ENCODE measurements around the gene GATA3.

The GATA3 gene

GRCh38 chr10:8102708-8103401 lies 48.4 kb downstream of the GATA3 start:
- DNase-seq, result no peak

GRCh38 chr10:8103543-8103942 lies 49.1 kb downstream of the GATA3 start:
- DNase-seq, result no peak

- DNase-seq, result no peak
Measured at GRCh38 chr10:8104005-8104404, 49.5 kb downstream of the GATA3 start.

DNA sequence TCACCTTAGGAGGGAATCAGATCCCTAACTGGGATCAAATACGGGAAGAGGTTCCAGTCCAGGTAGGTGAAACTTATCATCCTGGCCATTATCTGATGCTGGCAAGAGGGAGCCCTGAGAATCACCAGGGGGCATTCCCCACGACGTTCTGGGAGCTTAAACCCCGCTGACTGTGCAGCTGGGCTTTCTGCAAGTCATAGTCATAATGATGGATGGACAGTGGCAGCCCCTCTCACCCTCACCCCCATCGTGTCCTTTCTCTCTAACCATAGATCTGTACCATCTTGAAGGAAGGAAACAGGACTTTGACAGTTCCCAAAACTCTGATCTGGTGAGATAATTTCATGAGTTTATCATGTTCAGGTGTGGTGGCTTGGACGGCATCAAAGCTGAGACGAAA lies 50.2 kb downstream of the GATA3 start:
- DNase-seq, result no peak

- DNase-seq, result no peak
Measured at GRCh38 chr10:8105932-8106331, 51.4 kb downstream of the GATA3 start.

DNA sequence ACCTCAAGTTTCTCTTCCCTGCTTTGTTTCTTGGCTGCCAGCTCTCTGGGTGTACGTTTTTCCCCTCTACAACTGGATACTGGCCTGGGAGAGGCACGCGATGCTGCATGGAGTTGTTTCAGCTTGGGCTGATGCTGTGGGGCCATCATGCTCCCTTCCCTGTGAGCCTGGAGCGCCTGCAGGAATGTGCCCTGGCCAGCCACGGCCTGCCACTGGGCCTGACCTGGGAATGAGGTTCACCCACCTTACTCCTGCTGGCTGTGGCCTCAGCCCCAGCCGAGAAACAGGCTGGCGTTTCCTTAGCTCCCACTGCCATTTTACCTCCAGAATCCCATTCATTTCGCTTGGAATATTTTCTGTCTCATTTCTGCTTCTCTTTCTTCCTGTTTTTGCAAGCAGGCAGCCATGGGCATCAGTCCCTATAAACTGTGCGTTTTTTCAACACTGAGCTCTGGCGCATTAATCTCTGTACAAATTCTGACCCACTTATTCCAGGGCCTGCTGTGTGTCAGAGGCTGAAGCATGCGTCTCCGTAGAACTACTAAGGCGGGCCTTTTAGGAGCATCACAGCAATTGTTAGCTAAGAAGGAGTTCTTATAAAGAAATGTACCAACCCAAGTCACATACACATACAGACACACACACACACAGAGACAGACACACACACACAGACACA lies 57.9 kb downstream of the GATA3 start:
- DNase-seq, result no peak

- DNase-seq, result no peak
Measured at GRCh38 chr10:8112942-8113442, 58.5 kb downstream of the GATA3 start.

- DNase-seq, result no peak
Measured at GRCh38 chr10:8113616-8114015, 59.1 kb downstream of the GATA3 start.

- no peak for DNase-seq
Measured at GRCh38 chr10:8114741-8115617, 60.5 kb downstream of the GATA3 start.

GRCh38 chr10:8115618-8115980 lies 61.1 kb downstream of the GATA3 start:
- no peak for DNase-seq

DNA sequence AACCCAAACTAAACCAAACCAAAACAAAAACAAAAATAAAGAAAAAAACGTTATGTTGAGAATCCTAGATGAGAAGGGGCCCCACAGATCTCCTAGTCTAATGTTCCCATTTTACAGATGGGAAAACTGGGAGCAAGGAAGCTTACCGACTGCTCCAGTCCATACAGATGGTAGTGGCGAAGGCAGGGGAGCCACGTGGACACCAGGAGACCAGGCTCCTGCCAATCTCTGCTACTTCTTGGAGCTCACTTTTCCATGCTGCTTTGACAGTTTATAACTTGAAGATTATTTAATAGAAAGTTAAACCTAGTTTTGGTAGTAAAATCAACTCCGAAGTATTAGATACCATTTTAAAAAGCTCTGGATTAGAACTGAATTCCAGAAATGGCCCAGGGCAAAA lies 62.0 kb downstream of the GATA3 start:
- DNase-seq, result no peak

DNA sequence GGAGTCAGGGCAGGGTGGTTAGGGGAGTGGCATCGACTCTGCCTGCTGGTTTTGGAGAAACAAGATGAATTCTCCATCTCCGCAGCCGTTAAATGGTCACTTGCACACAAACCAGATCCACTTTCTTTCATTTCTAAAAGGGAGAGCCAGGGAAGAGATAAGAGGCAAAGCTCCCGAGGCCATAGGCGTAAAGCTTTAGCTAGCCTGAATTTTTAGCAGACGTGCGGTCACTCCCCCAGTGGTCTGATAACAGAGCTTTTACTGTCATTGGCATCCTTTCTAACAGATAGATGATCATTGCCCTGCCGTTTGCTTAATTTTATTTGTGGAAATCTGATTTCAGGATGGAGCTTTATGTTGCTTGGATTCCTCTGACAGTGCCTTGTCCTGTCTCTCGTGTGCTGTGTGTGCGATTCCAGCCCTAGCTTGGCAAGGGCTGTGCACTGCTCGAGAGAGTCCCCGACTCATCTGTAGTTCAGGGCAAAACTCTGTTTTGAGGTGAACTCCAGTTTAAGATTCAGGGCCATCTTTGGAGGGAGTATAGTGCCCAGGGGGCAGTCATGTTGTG lies 62.5 kb downstream of the GATA3 start:
- DNase-seq, result no peak

DNA sequence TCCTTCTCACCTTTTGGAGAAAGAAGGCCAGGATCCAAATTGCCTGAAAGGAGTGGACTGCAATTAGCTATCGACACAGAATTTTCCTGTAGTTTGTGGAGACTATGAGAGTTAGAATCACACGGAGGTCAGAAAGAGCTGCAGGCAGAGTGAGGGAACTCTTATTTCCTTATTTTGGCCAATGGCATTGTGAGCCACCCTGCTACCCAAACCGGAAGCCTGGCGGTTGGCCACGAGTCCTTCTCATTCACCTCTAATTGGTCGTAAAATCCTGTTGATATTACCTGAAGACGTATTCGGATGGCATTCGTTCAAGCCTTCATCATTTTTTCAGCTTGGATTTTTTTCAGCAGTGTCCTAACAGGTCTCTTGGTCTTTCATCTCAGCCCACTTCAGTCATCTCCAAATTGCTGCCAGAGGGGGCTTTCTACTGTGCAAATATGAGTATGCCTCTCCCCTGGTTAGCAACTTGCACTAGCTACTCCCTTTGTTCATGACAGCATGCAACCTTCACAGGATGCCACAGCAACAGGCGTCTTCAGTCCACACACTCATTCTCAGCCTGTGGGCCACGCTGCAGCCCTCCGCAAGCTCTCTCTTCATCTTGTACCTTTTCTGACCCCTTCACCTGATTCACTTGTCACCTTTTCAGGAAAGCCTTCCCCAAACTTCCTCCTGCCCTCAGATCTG lies 66.9 kb downstream of the GATA3 start:
- DNase-seq, result no peak

- no peak for DNase-seq
Measured at GRCh38 chr10:8122611-8123369, 68.3 kb downstream of the GATA3 start.

GRCh38 chr10:8124436-8124835 lies 69.9 kb downstream of the GATA3 start:
- DNase-seq, result no peak
